ENCODE results near the gene NUCB2. TPM values are rescaled to one million over a fixed set of nuclear protein-coding genes. Genes with fewer than 3 reads are reported as not detected.

Gene NUCB2
- total RNA-seq, 1 experiment from 2014 or later: 58.6 TPM

DNA sequence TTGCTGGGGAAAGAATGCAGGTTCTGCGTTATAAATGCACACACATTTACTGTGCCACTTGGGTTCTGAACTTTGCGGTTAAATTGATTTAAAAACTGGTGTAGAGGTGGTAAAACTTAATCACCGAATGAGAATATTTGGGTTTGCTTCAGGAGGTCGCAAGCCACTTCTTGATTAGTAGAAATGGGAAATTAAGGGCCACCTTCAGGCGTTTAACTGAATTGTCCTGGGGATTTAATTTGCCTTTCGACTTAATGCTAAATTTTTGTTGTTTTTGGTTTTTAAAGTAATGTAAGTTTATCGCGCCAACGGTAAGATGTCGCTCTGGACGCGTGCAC is 74.6 kb downstream of the NUCB2 start:
- BruUV-seq (replicated peaks): no TSS peak
- intact Hi-C loops (cut with micrococcal nuclease; ENCODE audit: unreplicated experiment): loop anchor here (5.0 kb wide), 1 partner anchor 119 kb away; no protein-coding TSS in a partner anchor
- Mint-ChIP-seq H3K27ac (ENCODE audit: unreplicated experiment) (no peak overlapping the region), H3K4me1 (ENCODE audit: low read depth, unreplicated experiment) (peaks cover 12% of the 10 kb centered on the region), H3K36me3 (ENCODE audit: insufficient read depth, unreplicated experiment) (peaks cover 33% of the 10 kb centered on the region), H3K4me3 (ENCODE audit: low read depth, unreplicated experiment) (peak overlapping the region; percentile 70), H3K9me3 (ENCODE audit: low read depth, unreplicated experiment) (no peaks in the 10 kb centered on the region), H3K27me3 (ENCODE audit: unreplicated experiment) (no peaks in the 10 kb centered on the region)
- CTCF ChIA-PET: no interaction called here
- TF ChIP-seq, protein P1, sequence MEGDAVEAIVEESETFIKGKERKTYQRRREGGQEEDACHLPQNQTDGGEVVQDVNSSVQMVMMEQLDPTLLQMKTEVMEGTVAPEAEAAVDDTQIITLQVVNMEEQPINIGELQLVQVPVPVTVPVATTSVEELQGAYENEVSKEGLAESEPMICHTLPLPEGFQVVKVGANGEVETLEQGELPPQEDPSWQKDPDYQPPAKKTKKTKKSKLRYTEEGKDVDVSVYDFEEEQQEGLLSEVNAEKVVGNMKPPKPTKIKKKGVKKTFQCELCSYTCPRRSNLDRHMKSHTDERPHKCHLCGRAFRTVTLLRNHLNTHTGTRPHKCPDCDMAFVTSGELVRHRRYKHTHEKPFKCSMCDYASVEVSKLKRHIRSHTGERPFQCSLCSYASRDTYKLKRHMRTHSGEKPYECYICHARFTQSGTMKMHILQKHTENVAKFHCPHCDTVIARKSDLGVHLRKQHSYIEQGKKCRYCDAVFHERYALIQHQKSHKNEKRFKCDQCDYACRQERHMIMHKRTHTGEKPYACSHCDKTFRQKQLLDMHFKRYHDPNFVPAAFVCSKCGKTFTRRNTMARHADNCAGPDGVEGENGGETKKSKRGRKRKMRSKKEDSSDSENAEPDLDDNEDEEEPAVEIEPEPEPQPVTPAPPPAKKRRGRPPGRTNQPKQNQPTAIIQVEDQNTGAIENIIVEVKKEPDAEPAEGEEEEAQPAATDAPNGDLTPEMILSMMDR (IDR thresholded peaks at IDR 0.05; ENCODE audit: unreplicated experiment): no peak
- DNase-seq: no peak

DNA sequence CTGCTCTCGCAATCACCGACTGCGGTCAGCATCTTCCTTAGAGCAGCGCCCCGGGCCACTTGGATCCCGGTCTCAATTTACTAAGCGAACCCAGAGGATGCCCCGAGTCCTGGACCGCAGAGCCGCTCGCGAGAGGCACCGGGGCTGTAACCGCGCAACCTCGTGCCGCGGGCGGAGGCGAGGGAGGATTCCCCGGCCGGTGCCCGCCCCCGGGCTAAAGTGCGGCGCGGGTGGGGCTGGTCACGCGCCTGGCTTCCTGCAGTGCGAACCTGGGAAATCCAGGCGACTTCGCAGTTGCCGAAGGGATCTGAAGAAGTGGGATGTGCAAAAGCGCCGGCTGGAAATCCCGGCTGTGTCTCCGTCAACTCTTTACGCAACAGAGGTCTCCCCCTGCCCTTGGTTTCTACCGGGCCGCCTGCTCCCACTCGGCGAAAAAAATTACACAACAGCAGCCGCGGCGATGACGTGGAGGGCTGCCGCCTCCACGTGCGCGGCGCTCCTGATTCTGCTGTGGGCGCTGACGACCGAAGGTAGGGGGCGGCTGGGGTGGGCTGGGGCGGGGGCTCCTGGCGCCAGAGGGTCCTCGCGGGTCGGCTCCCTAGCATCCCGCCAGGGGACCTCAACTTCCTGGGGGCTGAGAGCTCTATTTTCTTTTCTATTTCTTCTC is 75.1 kb downstream of the NUCB2 start, which contains the start of gene NCR3LG1:
Gene NCR3LG1 (plus strand): TSS at position 291 of the 667 bp plus-strand sequence. CDS start 170 bp downstream, at position 461.
- DNase-seq: peak; percentile 43
- no peaks in the 10 kb centered on the region for H3K9me3 Mint-ChIP-seq (ENCODE audit: low read depth, unreplicated experiment)
- CTCF ChIA-PET: interaction anchor here (0.6 to 3.1 kb wide), 5 partner anchors 10 to 1883 kb away, joined by 3 to 19 read pairs (median 3); no protein-coding TSS in a partner anchor
- H3K4me3 Mint-ChIP-seq (ENCODE audit: low read depth, unreplicated experiment): peak within 1 kb of the TSS; percentile 70
- no peaks in the 10 kb centered on the region for H3K27me3 Mint-ChIP-seq (ENCODE audit: unreplicated experiment)
- peaks cover 12% of the 10 kb centered on the region for H3K4me1 Mint-ChIP-seq (ENCODE audit: low read depth, unreplicated experiment)
- peak within 1 kb of the TSS; percentile 1 for H3K27ac Mint-ChIP-seq (ENCODE audit: unreplicated experiment)
- no TSS peak for BruUV-seq (replicated peaks)
- peaks cover 33% of the 10 kb centered on the region for H3K36me3 Mint-ChIP-seq (ENCODE audit: insufficient read depth, unreplicated experiment)
- TF ChIP-seq, protein P1 (IDR thresholded peaks at IDR 0.05; ENCODE audit: unreplicated experiment): no peak
- intact Hi-C loops (cut with micrococcal nuclease; ENCODE audit: unreplicated experiment): loop anchor here (5.0 kb wide), 1 partner anchor 119 kb away; no protein-coding TSS in a partner anchor

DNA sequence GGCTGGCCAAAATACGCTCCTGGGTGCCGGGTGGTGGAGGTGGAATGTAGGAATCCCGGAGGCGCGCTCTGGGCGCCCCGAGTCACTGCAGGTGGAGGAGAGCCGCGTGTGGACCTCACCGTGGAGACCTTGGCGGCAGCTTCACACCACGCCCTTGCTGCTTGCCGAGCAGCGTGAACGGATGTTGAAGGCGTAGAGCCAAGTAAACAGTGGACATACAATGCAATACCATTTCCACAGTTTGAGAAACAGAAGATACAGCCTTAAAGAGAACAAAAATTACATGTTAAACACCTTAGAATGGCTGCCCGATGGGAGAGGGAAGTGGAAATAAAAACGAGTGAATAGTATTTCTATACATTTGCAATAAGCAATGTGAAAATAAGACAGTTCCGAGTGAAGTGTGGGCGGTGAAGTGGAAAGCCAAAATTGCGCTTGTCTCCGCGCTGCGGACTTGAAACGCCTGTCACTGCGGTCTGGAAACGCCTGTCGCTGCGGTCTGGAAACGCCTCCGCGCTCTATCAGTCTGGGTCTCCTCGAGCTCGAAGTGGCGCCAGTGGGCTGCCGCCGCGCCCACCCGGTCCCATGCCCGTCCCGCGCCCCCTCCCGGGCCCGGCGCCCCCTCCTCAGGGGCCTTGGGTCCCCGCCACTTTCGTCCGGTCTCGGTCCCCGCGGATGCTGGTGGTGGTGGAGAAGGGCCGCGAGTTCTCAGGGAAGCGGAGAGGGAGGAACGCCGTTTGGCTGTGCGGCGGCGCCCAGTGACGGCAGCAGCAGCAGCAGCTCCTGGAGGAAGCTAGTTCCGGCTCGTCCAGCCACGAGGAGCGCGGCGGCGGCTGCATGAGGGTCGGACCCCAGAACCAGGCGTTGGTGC is 76.6 kb downstream of the NUCB2 start:
- peak overlapping the region; percentile 58 for H3K27ac Mint-ChIP-seq (ENCODE audit: unreplicated experiment)
- CTCF ChIA-PET: interaction anchor here (0.5 to 3.1 kb wide), 5 partner anchors 12 to 175 kb away, joined by 3 to 19 read pairs (median 6); no protein-coding TSS in a partner anchor
- TF ChIP-seq, protein P1 (IDR thresholded peaks at IDR 0.05; ENCODE audit: unreplicated experiment): no peak
- no peaks in the 10 kb centered on the region for H3K9me3 Mint-ChIP-seq (ENCODE audit: low read depth, unreplicated experiment)
- DNase-seq: peak; percentile 75
- intact Hi-C loops (cut with micrococcal nuclease; ENCODE audit: unreplicated experiment): loop anchor here (5.0 kb wide), 1 partner anchor 121 kb away; no protein-coding TSS in a partner anchor
- H3K4me1 Mint-ChIP-seq (ENCODE audit: low read depth, unreplicated experiment): peaks cover 12% of the 10 kb centered on the region
- no peaks in the 10 kb centered on the region for H3K27me3 Mint-ChIP-seq (ENCODE audit: unreplicated experiment)
- peaks cover 33% of the 10 kb centered on the region for H3K36me3 Mint-ChIP-seq (ENCODE audit: insufficient read depth, unreplicated experiment)
- BruUV-seq (replicated peaks): TSS peak; percentile 52
- H3K4me3 Mint-ChIP-seq (ENCODE audit: low read depth, unreplicated experiment): peak overlapping the region; percentile 70

DNA sequence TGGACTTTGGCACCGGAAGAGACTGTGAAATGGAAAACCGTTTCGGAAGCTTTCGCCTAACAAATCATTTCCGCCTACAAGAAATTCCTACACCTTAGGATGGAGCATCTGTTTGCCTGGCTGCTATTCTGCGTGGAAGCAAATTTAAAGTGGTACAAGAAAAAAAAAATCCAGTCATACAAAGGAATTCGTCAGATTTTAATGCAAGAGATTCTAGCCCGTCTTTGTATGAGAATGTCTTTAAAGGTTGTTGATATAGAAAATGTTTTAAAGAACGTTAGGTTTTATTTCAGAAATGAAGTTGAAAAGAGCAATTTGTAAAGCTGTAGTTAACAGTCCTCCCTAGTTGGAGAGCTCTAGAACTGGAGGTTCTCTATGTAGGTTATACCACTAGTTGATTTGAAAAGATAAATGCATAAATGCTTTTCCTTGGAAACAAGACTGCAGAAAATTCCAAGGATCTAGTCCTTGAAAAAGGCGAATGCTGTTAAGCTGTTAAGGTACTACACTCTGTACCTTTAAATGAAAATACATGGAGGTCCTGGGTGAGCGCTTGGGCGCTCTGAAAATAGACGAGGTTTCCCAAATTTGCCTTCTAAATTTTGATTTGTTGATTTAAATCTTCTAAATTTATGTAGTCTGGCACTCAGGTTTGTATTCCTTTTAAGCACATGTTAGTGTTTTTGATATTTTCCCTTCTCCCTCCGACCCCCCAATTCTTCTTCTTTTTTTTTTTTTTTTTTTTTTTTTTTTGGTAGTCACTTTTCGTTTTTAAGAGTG is 77.5 kb downstream of the NUCB2 start:
- TF ChIP-seq, protein P1 (IDR thresholded peaks at IDR 0.05; ENCODE audit: unreplicated experiment): no peak
- H3K9me3 Mint-ChIP-seq (ENCODE audit: low read depth, unreplicated experiment): no peaks in the 10 kb centered on the region
- intact Hi-C loops (cut with micrococcal nuclease; ENCODE audit: unreplicated experiment): loop anchor here (5.0 kb wide), 1 partner anchor 122 kb away; no protein-coding TSS in a partner anchor
- BruUV-seq (replicated peaks): no TSS peak
- DNase-seq: no peak
- CTCF ChIA-PET: interaction anchor here (0.6 to 3.1 kb wide), 7 partner anchors 11 to 174 kb away, joined by 4 to 19 read pairs (median 6); no protein-coding TSS in a partner anchor
- no peaks in the 10 kb centered on the region for H3K27me3 Mint-ChIP-seq (ENCODE audit: unreplicated experiment)
- H3K4me3 Mint-ChIP-seq (ENCODE audit: low read depth, unreplicated experiment): peak overlapping the region; percentile 70
- H3K36me3 Mint-ChIP-seq (ENCODE audit: insufficient read depth, unreplicated experiment): peaks cover 33% of the 10 kb centered on the region
- peak overlapping the region; percentile 58 for H3K27ac Mint-ChIP-seq (ENCODE audit: unreplicated experiment)
- peaks cover 12% of the 10 kb centered on the region for H3K4me1 Mint-ChIP-seq (ENCODE audit: low read depth, unreplicated experiment)

Measured in Calu3 (cell line).